Breast epithelium (tissue), 3 donors: ENCODE measurements around the gene CNTNAP2.

Source experiments
- CTCF ChIP-seq, 3 donors: fragments of 450-650 bp; IDR thresholded peaks; one replicate each; pipeline ENCODE4 v1.5.1; 2016 to 2017; ENCODE audit warnings: antibody characterized with exemption in 3 of 3, mild to moderate bottlenecking in 3 of 3, moderate library complexity in 3 of 3
- POLR2A ChIP-seq: fragments of 450-650 bp; IDR thresholded peaks from one replicate; pipeline ENCODE4 v1.6.1; 2016; ENCODE audit warnings: antibody characterized with exemption, mild to moderate bottlenecking, moderate library complexity

- TF ChIP-seq CTCF (IDR thresholded peaks at IDR 0.05) (no peak), POLR2A (no peak)
These were observed 762.3 kb downstream of the CNTNAP2 start for GRCh38 chr7:146878901-146879300.
